Medulla oblongata (tissue), 1 donor: ENCODE measurements around the gene GTF2F2.
A peak's percentile ranks its signal among the peaks of the same experiment; 100 is the strongest.
"Not testable (repeated sequence)": the region's sequence is repeated elsewhere in the genome, so short reads cannot be mapped to it uniquely, and the experiment has no call there.

Experiments
- DNase-seq: peaks from one replicate; pipeline ENCODE4 v3.0.0-alpha.2; 2015; ENCODE audit errors: extremely low spot score

GTF2F2 gene

DNA sequence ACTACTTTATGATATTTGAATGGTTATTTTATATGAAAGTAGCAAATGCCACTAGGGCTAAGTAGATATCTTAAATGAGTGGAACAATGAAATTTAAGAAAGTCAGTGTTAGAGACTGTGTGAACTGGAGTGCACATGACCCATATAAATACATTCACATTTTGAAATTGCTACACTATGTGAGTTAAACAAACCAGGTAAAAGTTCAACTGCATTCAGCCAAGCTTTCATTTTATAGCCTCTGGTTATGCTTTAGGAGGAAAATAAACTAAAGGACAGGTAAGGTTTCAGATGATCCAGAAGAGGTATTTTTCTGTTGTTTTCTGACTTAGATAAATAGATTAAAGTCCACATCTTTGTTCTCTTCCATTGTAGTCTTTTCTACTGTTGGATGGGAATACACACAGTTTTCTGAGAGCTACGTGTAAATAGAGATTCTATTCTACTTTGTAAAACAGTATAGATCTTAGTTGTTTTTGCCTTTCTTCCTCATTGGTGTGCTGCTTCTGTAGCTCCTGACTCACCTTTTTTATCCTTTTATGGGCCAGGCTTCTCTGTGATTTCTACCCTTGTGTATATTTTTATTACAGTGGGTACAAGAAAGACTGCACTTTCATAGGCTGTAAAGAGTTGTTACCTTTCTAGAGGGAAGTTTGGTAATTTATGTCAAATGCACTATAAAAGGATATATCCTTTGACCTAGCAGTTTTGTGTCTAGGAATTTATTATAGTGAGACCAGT lies 135.1 kb downstream of the GTF2F2 start:
- DNase-seq = no peak

DNA sequence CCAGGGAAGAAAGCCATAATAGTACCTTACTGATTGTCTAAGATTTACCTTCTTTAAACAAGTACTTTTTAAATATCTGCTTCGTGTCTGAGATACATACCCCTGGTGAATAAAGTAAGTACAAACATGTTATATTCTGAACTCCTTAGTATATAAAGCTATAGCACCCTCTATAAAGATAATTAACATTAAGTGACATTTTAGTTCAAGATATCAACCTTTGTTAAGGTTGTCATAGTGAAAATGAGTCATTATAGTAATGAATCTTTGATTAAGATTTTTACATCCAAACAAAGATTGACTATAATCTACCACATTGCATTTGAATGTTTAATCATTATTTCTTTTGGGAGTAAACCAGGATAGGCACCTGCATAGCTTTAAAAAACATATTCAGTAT lies 135.9 kb downstream of the GTF2F2 start:
- no peak for DNase-seq

DNA sequence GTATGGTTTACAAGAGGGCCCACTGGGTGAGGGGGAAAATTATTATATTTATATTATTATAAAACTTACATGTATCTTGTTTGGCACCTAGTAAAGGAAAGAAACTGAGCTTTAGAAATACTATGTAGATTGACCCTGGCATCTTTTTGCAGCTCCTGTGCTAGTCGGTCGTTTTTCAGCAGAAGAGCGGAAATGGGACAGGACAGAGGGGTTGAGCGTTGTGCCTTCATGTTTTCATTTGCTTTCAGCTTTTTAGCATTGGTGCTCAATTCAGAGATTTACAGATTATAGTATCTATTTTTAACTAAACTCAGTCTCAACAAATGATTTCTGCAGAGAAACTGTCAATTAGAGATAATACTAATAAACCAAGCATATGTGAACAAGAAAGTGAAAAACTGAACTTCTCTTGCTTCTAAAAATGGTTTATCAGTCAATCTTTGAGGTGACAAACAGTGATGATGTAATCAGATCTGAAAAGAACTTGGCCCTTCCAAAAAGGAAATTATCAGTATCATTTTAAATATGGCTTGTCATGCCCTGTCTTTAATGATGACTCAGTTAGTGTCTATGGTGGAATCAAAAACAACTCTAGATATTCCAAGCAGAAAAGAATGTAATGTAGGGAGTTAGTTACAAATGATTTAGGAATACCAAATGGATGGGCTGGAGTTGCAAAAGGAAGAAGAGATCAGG lies 137.5 kb downstream of the GTF2F2 start:
- no peak for DNase-seq

DNA sequence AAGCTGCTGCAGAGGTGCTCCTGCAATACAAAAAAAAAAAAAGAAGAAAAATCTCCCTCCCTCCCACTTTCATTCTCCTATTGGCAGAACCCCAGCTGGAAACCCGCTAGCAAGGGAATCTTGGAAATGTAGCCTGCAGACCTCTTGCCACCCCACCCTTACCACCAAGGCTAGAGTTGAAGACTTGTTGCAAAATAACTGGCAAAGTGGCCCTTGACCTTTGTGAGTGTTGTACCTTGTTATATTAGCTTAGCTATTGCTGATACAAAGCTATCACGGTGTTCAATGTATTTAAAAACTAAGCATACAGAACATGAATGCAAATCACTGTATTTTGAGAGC lies 138.0 kb downstream of the GTF2F2 start:
- no peak for DNase-seq

GRCh38 chr13:45267215-45267614 lies 146.9 kb downstream of the GTF2F2 start:
- DNase-seq = no peak

GRCh38 chr13:45269204-45269603 lies 148.9 kb downstream of the GTF2F2 start:
- no peak for DNase-seq

- DNase-seq = peak; percentile 31
These were observed 156.6 kb downstream of the GTF2F2 start for GRCh38 chr13:45276913-45277312.

DNA sequence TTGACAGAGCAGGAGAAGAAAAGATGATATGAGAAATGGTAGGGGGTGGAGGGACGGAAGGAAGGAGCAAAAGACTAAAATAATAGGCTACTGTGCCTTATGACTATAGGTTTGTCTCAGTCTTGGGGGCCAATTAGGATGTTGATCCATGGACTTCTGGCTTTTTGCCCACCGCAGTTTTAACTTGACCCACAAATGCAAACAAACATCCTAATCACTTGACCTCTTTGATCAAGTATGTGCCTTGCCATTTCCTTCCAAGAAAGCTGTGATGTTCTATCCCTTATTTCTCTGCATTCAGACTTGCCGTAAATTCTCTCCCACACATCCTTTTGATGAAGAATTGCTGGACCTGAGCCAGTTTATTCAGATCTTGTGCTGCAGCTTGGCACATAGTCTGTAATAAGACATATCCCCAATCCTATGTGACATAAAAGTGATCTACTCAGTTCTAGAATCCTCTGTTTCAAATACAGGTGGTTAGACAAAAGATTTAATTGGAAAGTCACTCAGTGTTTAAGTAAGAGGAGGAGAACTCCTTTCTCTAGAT lies 157.9 kb downstream of the GTF2F2 start:
- DNase-seq = no peak

- DNase-seq = no peak
These were observed 159.7 kb downstream of the GTF2F2 start for GRCh38 chr13:45280011-45280410.

DNA sequence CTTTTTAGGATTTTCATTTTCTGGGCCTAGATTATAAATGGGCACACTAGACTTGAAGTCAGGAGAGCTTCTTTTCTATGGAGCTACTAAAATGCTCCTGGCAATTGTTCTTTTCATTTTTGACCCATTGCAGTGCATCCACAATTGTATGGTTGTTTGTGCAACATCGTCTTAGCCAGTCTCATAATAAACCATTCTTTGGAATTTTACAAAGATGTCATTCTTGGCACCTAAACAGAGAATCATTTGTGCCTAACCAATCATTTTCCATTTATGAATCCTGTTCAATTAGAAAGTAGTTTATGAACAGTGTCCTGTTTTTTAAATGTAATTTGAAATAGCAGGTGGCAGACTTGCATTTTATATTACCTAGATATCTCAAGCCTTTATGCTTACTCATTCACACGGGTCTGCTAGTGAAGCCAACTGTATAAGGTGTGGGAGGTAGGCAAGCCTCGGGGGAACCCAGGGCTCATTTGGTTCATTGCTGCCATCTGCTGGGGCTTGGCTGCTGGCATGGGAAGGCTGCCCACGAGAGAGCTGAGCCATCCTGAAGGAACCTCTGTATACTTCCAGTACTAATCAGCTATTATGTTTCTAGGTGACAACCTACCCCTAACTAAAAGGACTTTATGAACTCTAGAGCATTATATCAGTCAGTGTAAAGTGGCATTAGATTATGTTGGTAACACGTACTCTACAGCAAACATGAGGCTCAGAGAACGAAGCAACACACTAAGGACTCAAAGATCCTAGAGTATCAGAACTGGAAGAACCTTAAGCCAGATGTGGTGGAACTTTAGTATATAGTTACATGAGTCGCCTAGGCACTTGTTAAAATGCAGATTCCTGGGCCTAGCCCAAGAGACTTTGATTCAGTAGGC lies 160.7 kb downstream of the GTF2F2 start:
- DNase-seq = peak; percentile 90

GRCh38 chr13:45282994-45283393 lies 162.7 kb downstream of the GTF2F2 start:
- DNase-seq = no peak

DNA sequence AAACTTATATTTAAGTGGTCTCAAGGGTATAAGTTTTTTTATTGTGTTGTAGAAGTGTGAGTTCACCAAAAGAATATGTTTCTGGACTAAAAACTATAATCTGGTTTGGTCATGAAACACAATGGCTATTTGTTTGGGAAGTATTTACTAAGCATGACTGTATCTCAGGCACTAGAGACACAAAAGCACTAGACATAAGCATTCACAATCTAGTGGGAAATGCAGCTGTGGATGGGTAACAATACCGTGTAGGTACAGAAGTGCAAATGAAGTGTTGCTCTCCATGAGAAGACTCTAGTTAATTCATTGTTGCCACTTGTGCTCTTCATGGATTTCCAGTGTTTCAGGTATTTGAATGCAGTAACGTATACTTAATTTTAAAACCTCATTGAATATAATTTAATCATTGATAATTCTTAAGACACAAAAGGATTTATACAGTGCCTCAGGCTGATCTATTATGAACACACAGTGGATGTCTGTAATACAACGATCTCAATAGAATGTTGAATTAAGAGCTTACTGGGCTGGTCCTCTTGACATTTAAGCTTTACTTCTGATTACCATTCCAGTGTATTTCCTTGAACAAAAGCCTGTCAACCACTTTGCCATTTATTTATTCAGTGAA lies 169.7 kb downstream of the GTF2F2 start:
- DNase-seq = peak; percentile 31

GRCh38 chr13:45292176-45292575 lies 171.9 kb downstream of the GTF2F2 start:
- no peak for DNase-seq

- DNase-seq = no peak
These were observed 175.2 kb downstream of the GTF2F2 start for GRCh38 chr13:45295536-45295935.

DNA sequence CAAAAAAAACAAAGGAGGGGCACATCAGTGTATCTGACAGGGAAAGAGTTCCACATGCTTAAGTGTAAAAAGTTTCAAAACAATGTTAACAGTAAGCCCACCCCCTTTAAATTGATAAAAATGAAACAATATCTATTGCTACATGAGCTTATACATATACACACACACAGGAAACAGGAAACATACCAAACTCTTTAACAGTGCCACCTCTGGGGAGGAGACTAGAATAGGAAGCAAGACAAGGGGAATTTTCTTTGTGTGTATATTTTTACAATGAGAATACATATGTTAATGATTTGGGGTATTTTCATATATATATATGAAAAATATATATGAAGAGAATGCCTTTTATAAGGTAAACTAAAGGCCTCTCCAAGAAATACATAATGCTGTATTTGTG lies 175.9 kb downstream of the GTF2F2 start:
- DNase-seq = no peak

DNA sequence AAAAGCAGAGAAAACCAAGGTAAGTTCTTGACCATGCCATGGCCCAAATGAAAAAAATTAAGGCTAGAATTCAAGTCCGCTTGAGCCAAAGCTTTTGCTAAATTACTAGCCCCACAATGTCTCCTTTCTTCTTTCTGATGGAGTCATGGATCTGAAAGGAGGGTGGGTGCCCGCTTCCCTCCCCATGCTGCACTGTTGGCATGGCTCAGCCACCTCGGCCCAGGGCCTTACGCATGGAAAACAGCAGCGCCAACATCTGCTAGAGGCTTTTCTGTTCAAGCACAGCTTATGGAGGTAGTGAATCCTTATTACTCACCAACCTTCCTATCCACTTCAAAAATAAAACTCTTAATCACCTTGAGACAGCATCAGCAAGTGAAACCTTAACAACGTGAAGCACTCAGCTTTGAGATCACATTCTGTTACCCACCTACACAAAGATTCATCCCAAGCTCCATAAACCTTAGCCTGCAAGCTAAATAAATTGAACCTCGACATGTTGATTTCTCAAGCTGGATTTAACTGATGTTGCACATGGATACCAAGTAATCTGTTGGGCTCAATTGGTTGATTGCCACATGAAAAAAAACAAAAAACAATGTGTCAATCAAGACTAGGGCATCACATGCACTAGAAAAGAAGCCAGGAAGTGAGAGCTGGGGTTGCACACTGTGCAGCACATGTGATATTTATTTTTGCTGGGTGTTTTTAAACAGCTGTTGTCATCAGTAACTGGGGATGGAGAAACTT lies 177.3 kb downstream of the GTF2F2 start:
- DNase-seq = peak; percentile 24

DNA sequence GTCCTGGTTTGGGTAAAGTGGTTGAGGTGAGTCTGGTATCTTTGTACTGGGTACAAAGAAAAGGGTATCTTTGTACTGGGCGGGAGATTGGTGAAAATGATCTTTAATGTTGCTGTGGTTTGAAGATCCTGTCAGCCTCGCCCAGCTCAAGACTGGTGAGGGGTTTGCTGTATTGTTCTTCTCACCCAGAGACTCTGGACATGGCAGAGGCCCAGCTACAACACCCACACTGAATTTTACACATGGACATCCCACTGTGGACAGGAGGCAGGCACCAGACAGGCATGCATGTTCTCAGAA lies 177.8 kb downstream of the GTF2F2 start:
- DNase-seq = no peak

GRCh38 chr13:45298550-45298949 lies 178.2 kb downstream of the GTF2F2 start:
- not testable (repeated sequence) for DNase-seq

DNA sequence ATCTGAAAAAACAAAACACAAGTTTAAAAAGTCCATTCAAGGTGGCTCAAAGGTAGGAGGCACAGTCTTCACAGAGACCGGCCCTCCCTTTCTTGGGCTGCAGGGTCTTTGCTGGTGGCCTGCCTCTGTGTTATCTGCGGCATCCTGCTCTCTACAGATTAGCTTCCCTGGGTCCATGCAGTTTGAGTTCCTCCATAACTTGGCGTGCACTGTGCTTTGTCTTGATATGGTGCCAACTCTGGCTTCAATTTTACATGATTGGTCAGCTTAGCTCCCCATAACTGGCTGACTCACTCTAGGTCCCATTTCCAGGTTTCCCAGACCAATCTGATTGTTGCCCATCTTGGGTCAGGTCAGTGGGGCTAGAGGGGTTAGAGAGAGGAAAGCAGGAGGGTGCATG lies 178.9 kb downstream of the GTF2F2 start:
- DNase-seq = no peak

- no peak for DNase-seq
These were observed 180.1 kb downstream of the GTF2F2 start for GRCh38 chr13:45300190-45300985.
